ENCODE data around the gene LNX2.
A peak's percentile ranks its signal among the peaks of the same experiment; 100 is the strongest.

Gene LNX2

GRCh38 chr13:27551562-27551961, 68.8 kb downstream of the LNX2 start:
- peaks cover 4 to 37% of the 10 kb centered on the region in 2 experiments; a peak in 2 of 3 replicates for H3K36me3 ChIP-seq (ENCODE audit: control insufficient read depth in 2 of 2, insufficient read depth in 1 of 2, low read length in 2 of 2)
- H3K9me3 ChIP-seq (ENCODE audit: control insufficient read depth, insufficient read depth, low read depth, low read length), result no peaks in the 10 kb centered on the region
- H3K4me1 ChIP-seq (ENCODE audit: control insufficient read depth, insufficient read depth, low read length), result 0 out of 2 replicates have a peak, but pooled peaks cover 3% of the 10 kb centered on the region
- H3K27ac ChIP-seq (ENCODE audit: extremely low read depth, low read depth, low read length), result no peak overlapping the region
- TF ChIP-seq GLIS1 (tag by site-specific recombination; IDR thresholded peaks at IDR 0.05) (no peak), ZNF202 (tag by site-specific recombination; IDR thresholded peaks at IDR 0.05; ENCODE audit: borderline replicate concordance) (no peak), SALL2 (tag by site-specific recombination; IDR thresholded peaks at IDR 0.05; ENCODE audit: borderline replicate concordance) (no peak), ZNF138 (tag by site-specific recombination; IDR thresholded peaks at IDR 0.05; ENCODE audit: borderline replicate concordance) (no peak), ZFP41 (tag by site-specific recombination; IDR thresholded peaks at IDR 0.05; ENCODE audit: borderline replicate concordance) (no peak), BCL6B (tag by site-specific recombination; IDR thresholded peaks at IDR 0.05) (no peak), TRIM28 (IDR thresholded peaks at IDR 0.05; ENCODE audit: borderline replicate concordance, low read length) (no peak), ZNF19 (tag by site-specific recombination; IDR thresholded peaks at IDR 0.05; ENCODE audit: low read depth) (no peak), ZNF335 (tag by site-specific recombination; conservative IDR thresholded peaks at IDR 0.05) (no peak), PRDM10 (tag by site-specific recombination; IDR thresholded peaks at IDR 0.05) (no peak), KLF8 (tag by site-specific recombination; IDR thresholded peaks at IDR 0.05) (no peak), ZNF157 (tag by site-specific recombination; IDR thresholded peaks at IDR 0.05) (no peak), RBAK (tag by site-specific recombination; IDR thresholded peaks at IDR 0.05) (no peak), YY2 (tag by site-specific recombination; IDR thresholded peaks at IDR 0.05) (no peak), ZBTB1 (tag by site-specific recombination; IDR thresholded peaks at IDR 0.05) (no peak)
- ChIA-PET POLR2A (no interaction called here), CTCF (interaction anchor here (0.7 kb wide), 1 partner anchor 224 kb away, joined by 3 read pairs; no protein-coding TSS in a partner anchor)
- no peak overlapping the region for H3K4me3 ChIP-seq (ENCODE audit: low read depth, low read length)

GRCh38 chr13:27549406-27549981, 70.8 kb downstream of the LNX2 start:
- H3K27ac ChIP-seq (ENCODE audit: extremely low read depth, low read depth, low read length), result no peak overlapping the region
- no peaks in the 10 kb centered on the region for H3K9me3 ChIP-seq (ENCODE audit: control insufficient read depth, insufficient read depth, low read depth, low read length)
- H3K4me1 ChIP-seq (ENCODE audit: control insufficient read depth, insufficient read depth, low read length), result 0 out of 2 replicates have a peak, but pooled peaks cover 3% of the 10 kb centered on the region
- H3K36me3 ChIP-seq (ENCODE audit: control insufficient read depth in 2 of 2, insufficient read depth in 1 of 2, low read length in 2 of 2), result peaks cover 0 to 17% of the 10 kb centered on the region in 2 experiments; a peak in 1 of 3 replicates
- no peak overlapping the region for H3K4me3 ChIP-seq (ENCODE audit: low read depth, low read length)
- ChIA-PET CTCF (interaction anchor here (1.0 kb wide), 1 partner anchor 9 kb away, joined by 3 read pairs; no protein-coding TSS in a partner anchor), POLR2A (no interaction called here)
- no peak for TF ChIP-seq ZSCAN30 (tag by site-specific recombination; IDR thresholded peaks at IDR 0.05)
- TF ChIP-seq ZNF549 (tag by site-specific recombination; IDR thresholded peaks at IDR 0.05), result no peak
- 0 out of 2 replicates have a peak, but pooled peaks have one; percentile 10 for TF ChIP-seq IKZF3 (tag by site-specific recombination; IDR thresholded peaks at IDR 0.05)
- TF ChIP-seq SP2 (tag by site-specific recombination; IDR thresholded peaks at IDR 0.05), result no peak
- TF ChIP-seq ZNF600 (tag by site-specific recombination; IDR thresholded peaks at IDR 0.05), result peak; percentile 64
- TF ChIP-seq TSHZ1 (tag by site-specific recombination; IDR thresholded peaks at IDR 0.05; ENCODE audit: borderline replicate concordance), result 0 out of 2 replicates have a peak, but pooled peaks have one; percentile 23
- peak; percentile 74 for TF ChIP-seq ZNF692 (tag by site-specific recombination; IDR thresholded peaks at IDR 0.05)
- TF ChIP-seq ZFP69B (tag by site-specific recombination; IDR thresholded peaks at IDR 0.05), result peak; percentile 46; the same call in 1 of the 2 replicates
- peak; percentile 86 for TF ChIP-seq ZNF843 (tag by site-specific recombination; IDR thresholded peaks at IDR 0.05)

Data from HEK293 (cell line).